SKM-1 treated with dmso at 0.1 percent for 144 hours (cell line): ENCODE results near the gene ZNF709.
"Not testable (repeated sequence)": the region's sequence is repeated elsewhere in the genome, so short reads cannot be mapped to it uniquely, and the experiment has no call there.

Experiments
- DNase-seq: peaks from one replicate; lab custom pipeline; 2025; ENCODE audit not compliant: unreplicated experiment; lab: John Stamatoyannopoulos, UW

ZNF709 gene

GRCh38 chr19:12453495-12453894 lies 31.1 kb downstream of the ZNF709 start:
- no peak for DNase-seq

DNA sequence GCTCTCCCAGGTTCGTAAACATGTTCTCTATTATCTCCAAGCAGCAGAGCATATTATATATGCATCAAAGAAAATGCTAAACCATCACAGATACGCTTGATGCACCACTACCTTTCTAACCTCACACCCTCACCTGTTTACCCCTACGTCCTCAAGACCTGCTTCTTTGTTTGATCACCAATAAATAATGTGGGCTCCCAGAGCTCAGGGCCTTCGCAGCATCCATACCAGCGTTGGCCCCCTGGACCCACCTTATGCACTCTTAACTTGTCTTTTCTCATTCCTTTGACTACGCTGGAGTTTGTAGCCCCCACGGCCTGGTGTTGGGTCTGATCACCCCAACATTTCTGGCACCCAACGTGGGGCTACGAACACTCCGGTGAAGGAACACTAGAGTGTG lies 33.8 kb downstream of the ZNF709 start:
- no peak for DNase-seq

DNA sequence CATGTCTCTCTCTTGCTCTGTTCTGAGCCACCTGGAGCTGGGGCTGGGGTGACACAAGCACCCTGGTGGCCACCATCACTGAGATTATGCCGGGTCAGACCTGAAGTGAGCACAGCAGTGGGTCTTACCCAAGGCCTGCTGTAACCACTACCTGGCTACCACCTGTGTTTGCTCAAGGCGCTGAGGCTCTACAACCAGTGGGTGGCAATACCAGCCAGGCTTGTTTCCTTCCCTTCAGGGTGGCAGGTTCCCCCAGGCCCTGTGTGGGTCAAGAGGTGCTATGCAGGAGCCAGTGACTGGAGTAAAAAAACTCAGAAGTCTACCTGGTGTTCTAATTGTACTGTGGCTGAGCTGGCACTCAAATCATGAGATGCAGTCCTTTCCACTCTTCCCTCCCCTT lies 35.8 kb downstream of the ZNF709 start:
- DNase-seq: no peak

DNA sequence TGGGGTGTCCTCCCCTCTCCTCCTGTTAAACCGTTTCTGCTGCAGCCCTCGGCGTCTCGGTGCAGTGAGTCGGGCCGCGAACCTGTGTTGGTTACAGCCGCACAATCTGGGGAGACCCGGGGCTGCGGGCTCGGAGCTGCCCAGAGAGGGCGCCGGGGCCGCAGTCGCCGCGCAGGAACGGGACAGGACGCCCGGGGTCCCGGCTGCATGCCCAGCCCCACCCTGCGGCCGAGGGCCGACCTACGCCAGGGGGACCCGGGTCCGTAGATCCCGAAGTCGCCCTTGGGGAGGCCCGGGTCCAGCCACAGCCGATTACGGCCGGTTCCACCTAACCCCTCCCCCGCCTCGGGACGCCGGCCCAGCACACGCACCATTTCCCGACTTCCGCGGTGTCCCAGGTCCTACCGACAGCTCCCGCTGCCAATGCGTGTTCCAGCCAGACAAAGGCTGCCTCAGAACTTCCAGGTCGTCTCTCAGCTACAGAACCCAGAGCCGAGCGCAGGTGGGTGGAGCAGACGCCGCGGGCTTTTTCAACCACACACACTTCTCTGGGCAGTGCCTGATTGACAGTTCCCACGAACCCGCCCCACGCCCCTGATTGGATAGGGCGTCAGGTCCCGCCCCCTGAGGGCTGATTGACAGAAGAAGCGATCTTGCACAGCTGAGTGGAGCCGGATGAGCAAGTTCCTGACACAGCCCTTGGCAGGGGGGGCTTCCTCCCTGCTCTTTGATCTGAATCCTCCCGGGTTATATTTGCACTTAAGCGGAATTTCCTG lies 43.9 kb downstream of the ZNF709 start, which contains the start of gene ZNF443:
ZNF443 (minus strand) TSS at position 481 of the 776 bp plus-strand sequence; CDS start at position 374, 107 bp downstream.
- peak; percentile 96 for DNase-seq

DNA sequence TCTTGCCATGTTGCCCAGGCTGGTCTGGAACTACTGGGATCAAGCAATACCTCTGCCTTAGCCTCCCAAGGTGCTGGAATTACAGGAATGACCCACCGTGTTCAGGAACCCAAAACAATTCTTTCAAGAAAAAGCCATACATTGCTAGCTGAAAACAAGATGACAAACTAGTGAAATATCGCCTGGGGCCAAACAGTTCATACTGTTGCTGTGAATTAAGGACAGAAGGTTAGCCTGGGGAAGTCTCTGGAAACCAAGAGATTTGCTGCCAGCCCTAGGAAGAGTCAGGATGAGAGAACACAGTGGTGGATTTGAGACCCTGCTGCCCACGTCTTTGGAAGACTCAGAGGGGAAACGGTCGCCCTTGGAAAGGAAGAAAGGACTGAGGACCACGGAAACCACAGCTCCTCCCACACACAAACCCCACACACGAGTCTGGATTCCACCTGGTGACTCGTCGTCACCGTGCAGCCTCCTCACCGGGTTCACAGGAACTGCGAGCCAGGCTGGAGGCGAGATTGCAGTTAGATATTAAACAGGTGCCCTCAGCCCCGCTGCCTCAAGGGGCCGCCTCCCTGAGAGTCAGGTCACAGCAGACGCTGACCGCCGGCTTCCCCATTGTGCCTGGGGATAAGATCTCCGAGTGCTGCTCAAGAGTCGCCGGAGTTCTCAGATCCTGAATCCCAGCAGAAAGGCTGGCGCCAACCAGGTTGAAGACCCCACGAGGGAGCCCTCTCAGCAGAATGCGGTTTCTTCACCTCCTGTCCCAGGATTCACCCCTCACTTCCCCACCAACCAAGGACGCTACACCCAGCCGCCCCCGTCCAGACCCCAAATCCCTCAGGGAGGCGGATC lies 44.7 kb downstream of the ZNF709 start:
- not testable (repeated sequence) for DNase-seq

GRCh38 chr19:12430726-12431299 lies 53.8 kb downstream of the ZNF709 start:
- not testable (repeated sequence) for DNase-seq

DNA sequence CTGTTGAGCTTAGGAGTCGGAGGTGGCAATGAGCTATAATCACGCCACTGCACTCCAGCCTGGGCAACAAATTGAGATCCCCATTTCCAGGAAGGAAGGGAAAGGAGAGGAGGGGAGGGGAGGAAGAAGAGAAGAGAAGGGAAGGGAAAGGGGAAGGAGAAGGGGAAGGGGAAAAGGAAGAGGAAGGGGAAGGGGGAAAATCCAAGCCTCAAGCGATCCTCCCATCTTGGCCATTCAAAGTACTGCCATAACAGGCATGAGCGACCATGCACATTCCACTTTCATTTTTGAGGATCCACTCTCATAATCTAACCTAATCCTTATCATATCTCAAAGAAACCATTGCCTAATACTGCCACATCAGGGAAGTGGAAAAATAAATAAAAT lies 58.7 kb downstream of the ZNF709 start:
- DNase-seq: no peak

GRCh38 chr19:12425236-12425887 lies 59.3 kb downstream of the ZNF709 start:
- no peak for DNase-seq

- not testable (repeated sequence) for DNase-seq
Observed at GRCh38 chr19:12417273-12417672, 67.3 kb downstream of the ZNF709 start.

- DNase-seq: peak; percentile 12
Observed at GRCh38 chr19:12411893-12412292, 72.7 kb downstream of the ZNF709 start.
